Stomach (tissue), 4 donors: Measurements from ENCODE around the gene FDXR.

ENCODE experiments used
- EP300 ChIP-seq: sonication (generic); formaldehyde crosslinking; IDR thresholded peaks from one replicate; pipeline ENCODE4 v1.6.1; 2017; ENCODE audit warnings: antibody characterized with exemption
- POLR2A ChIP-seq, 4 donors: fragments of 450-650 bp; IDR thresholded peaks; one replicate each; pipeline ENCODE4 v1.6.1; 2016; ENCODE audit warnings: antibody characterized with exemption in 4 of 4, control low read depth in 2 of 4, mild to moderate bottlenecking in 1 of 4, moderate library complexity in 1 of 4
- TF ChIP-seq, protein P1 (sequence below), 7 experiments: fragments of 450-650 bp in 4 of 7; fragments of 200-600 bp in 3 of 7; sonication (generic) in 3 of 7; IDR thresholded peaks; one replicate each; pipeline ENCODE4 v1.5.1; 2016 to 2019; ENCODE audit warnings: antibody characterized with exemption in 7 of 7, control low read depth in 2 of 7, mild to moderate bottlenecking in 1 of 7

DNA sequence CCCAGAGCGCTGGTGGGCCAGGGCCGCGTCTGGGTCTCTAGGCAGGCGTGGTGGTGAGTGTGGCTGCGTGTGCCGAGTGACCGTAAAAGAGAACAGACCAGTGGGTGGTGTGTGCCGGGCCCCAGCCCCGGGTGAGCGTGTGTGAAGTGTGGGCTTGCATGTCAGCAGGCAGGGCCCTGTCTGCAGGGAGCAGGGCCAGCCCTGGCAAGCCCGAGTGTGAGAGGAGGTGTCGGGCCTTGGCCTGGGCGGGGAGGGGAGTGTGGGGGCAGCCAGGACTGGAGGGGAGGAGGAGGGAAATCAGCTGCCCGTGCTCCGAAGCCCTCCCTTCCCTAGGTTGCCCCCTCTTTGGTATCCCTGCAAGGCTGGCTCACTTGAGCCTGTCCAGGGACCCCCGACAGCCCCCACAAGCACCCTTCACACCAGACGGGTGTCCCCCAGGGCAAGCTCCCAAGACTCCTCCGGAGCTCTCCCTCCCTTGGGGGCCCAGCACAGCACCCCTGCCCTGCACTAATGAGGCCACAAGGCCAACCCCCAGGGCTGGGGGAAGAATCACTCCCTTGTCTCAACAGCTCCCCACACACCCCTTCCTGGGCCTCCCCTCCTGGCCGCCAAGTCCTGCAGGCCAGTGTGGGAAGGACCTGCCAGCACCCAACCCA lies 48.4 kb upstream of the FDXR start:
- TF ChIP-seq, protein P1, sequence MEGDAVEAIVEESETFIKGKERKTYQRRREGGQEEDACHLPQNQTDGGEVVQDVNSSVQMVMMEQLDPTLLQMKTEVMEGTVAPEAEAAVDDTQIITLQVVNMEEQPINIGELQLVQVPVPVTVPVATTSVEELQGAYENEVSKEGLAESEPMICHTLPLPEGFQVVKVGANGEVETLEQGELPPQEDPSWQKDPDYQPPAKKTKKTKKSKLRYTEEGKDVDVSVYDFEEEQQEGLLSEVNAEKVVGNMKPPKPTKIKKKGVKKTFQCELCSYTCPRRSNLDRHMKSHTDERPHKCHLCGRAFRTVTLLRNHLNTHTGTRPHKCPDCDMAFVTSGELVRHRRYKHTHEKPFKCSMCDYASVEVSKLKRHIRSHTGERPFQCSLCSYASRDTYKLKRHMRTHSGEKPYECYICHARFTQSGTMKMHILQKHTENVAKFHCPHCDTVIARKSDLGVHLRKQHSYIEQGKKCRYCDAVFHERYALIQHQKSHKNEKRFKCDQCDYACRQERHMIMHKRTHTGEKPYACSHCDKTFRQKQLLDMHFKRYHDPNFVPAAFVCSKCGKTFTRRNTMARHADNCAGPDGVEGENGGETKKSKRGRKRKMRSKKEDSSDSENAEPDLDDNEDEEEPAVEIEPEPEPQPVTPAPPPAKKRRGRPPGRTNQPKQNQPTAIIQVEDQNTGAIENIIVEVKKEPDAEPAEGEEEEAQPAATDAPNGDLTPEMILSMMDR (IDR thresholded peaks at IDR 0.05), result no peak
- TF ChIP-seq POLR2A (IDR thresholded peaks at IDR 0.05) (no peak), EP300 (no peak)
